Endothelial cell of umbilical vein (primary cell): Measurements from ENCODE around the gene COL4A1. TPM values are rescaled to one million over a fixed set of nuclear protein-coding genes. Genes with fewer than 3 reads are reported as not detected.

Experiments used
- BruUV-seq: library from RNA; stranded (reverse); fragments of 400-500 nt; replicated peaks from 2 replicates; lab custom pipeline; 2021; lab: Mats Ljungman, UMichigan
- CTCF ChIA-PET: fragments of 300-600, 350-600 bp; sonication (Branson Sonifier 250); formaldehyde crosslinking; loops from one replicate; lab custom pipeline; 2021; ENCODE audit warnings: antibody characterized with exemption, inconsistent platforms; lab: Charles Lee
- POLR2A ChIA-PET: fragments of 300-600, 350-600 bp; sonication (Branson Sonifier 250); formaldehyde crosslinking; loops from one replicate; lab custom pipeline; 2021; ENCODE audit warnings: antibody characterized with exemption, inconsistent platforms; lab: Charles Lee
- DNase-seq: peaks from one replicate; pipeline ENCODE4 v3.0.0-alpha.2; 2011; ENCODE audit warnings: low read depth, low spot score
- FAIRE-seq: peaks from 2 replicates; lab custom pipeline; 2011; peaks lifted over from hg19 to GRCh38; lab: Jason Lieb, UNC
- H2AFZ ChIP-seq: 2 replicates; pipeline ENCODE4 v1.6.0; 2012; ENCODE audit warnings: low read depth, low read length, control low read depth, inconsistent platforms
- H3K27ac ChIP-seq: 2 replicates; pipeline ENCODE4 v1.5.1; 2011; ENCODE audit warnings: low read depth, mild to moderate bottlenecking, control low read depth, low read length, moderate library complexity; ENCODE audit not compliant: insufficient read depth
- H3K27me3 ChIP-seq, 2 experiments: 2 replicates each; pipeline versions ENCODE4 v1.6.0 to v1.6.1; 2011; ENCODE audit warnings: low read length in 2 of 2, mixed read lengths in 1 of 2; ENCODE audit not compliant: control insufficient read depth in 2 of 2, insufficient read depth in 2 of 2
- H3K36me3 ChIP-seq, 2 experiments: 2 replicates in 1 of 2; 3 replicates in 1 of 2; pipeline ENCODE4 v1.5.1; 2011; ENCODE audit warnings: low read length in 2 of 2, mild to moderate bottlenecking in 1 of 2, moderate library complexity in 1 of 2; ENCODE audit not compliant: control insufficient read depth in 2 of 2, insufficient read depth in 2 of 2; ENCODE audit errors: extremely low read depth in 1 of 2
- H3K4me1 ChIP-seq: 3 replicates; pipeline ENCODE4 v1.5.1; 2011; ENCODE audit warnings: mild to moderate bottlenecking, low read length; ENCODE audit not compliant: control insufficient read depth, insufficient read depth; ENCODE audit errors: extremely low read depth
- H3K4me2 ChIP-seq: 2 replicates; pipeline ENCODE4 v1.6.1; 2011; ENCODE audit warnings: low read length, control low read depth, mixed read lengths; ENCODE audit not compliant: insufficient read depth
- H3K4me3 ChIP-seq, 3 experiments: fragments of 200-600 bp in 1 of 3; sonication (generic), shearing (Covaris generic) in 1 of 3; replicated peaks in 1 of 3; 2 replicates each; pipeline ENCODE4 v1.5.1; 2011 to 2016; ENCODE audit warnings: control low read depth in 3 of 3, low read length in 3 of 3, mild to moderate bottlenecking in 2 of 3, inconsistent platforms in 1 of 3, low read depth in 1 of 3, moderate library complexity in 1 of 3; ENCODE audit not compliant: insufficient read depth in 1 of 3
- H3K79me2 ChIP-seq: 2 replicates; pipeline ENCODE4 v1.6.0; 2012; ENCODE audit warnings: low read length, inconsistent platforms; ENCODE audit not compliant: control insufficient read depth, insufficient read depth
- H3K9ac ChIP-seq: replicated peaks from 2 replicates; pipeline ENCODE3; 2011; ENCODE audit warnings: low read length, control low read depth; ENCODE audit not compliant: insufficient read depth; ENCODE audit errors: extremely low read depth
- H3K9me1 ChIP-seq: replicated peaks from 3 replicates; pipeline ENCODE4 v1.6.0; 2011; ENCODE audit warnings: mild to moderate bottlenecking, low read length; ENCODE audit not compliant: control insufficient read depth, insufficient read depth; ENCODE audit errors: extremely low read depth
- H3K9me3 ChIP-seq: replicated peaks from 2 replicates; pipeline ENCODE4 v1.5.1; 2012; ENCODE audit warnings: low read length, inconsistent platforms; ENCODE audit not compliant: control insufficient read depth, insufficient read depth
- H4K20me1 ChIP-seq: replicated peaks from 2 replicates; pipeline ENCODE3; 2011; ENCODE audit warnings: mild to moderate bottlenecking, low read length; ENCODE audit not compliant: control insufficient read depth, insufficient read depth; ENCODE audit errors: extremely low read depth
- EZH2 ChIP-seq: IDR thresholded peaks from 2 replicates; pipeline ENCODE4 v1.6.1; 2012; ENCODE audit warnings: borderline replicate concordance, low read depth, mild to moderate bottlenecking, moderate library complexity, low read length, inconsistent platforms; ENCODE audit not compliant: severe bottlenecking
- FOS ChIP-seq: IDR thresholded peaks from 2 replicates; pipeline ENCODE4 v1.6.1; 2011; ENCODE audit warnings: mild to moderate bottlenecking, low read length, moderate library complexity, borderline replicate concordance; ENCODE audit not compliant: insufficient read depth
- GATA2 ChIP-seq: IDR thresholded peaks from 2 replicates; pipeline ENCODE4 v1.7.0; 2011; ENCODE audit warnings: low read depth, mild to moderate bottlenecking, moderate library complexity, mixed read lengths, low read length; ENCODE audit not compliant: insufficient read length, insufficient read depth
- JUN ChIP-seq: IDR thresholded peaks from 2 replicates; pipeline ENCODE4 v1.6.1; 2011; ENCODE audit warnings: borderline replicate concordance, low read depth; ENCODE audit not compliant: insufficient read length, insufficient read depth
- MYC ChIP-seq: IDR thresholded peaks from one replicate; pipeline ENCODE4 v1.6.1; 2011; ENCODE audit warnings: mild to moderate bottlenecking, low read depth, low read length
- POLR2A ChIP-seq: IDR thresholded peaks from 2 replicates; pipeline ENCODE4 v1.6.1; 2012; ENCODE audit warnings: low read depth, mild to moderate bottlenecking, control low read depth, low read length
- POLR2AphosphoS5 ChIP-seq: IDR thresholded peaks from 2 replicates; pipeline ENCODE4 v1.6.1; 2012; ENCODE audit warnings: low read depth, mild to moderate bottlenecking, control low read depth, low read length, moderate library complexity; ENCODE audit not compliant: insufficient read depth
- dilution Hi-C: fragments of 300-500 bp; cut with MboI; formaldehyde crosslinking; loops from one replicate; pipeline ENCODE4 v1.15.0; 2019; ENCODE audit warnings: low sequenced_read_pairs; ENCODE audit not compliant: extremely low pct_ligation_motif_present
- intact Hi-C: fragments of 100-400 bp; cut with micrococcal nuclease; formaldehyde crosslinking; loops from one replicate; pipeline ENCODE4 v1.10.0; 2022
- polyA plus RNA-seq, 4 experiments: library from polyadenylated mRNA; depleted of rRNA in 3 of 4; stranded (reverse) in 3 of 4; unstranded in 1 of 4; fragments of >200 nt; gene quantifications; 2 replicates each; pipeline versions ENCODE4 v1.2.1 to v1.2.3, GENCODE V29; 2011 to 2012; ENCODE audit warnings: missing spikeins in 1 of 4
- total RNA-seq: library from RNA; stranded (reverse); gene quantifications from 2 replicates; pipeline ENCODE4 v1.2.3, GENCODE V29; 2021
- TF ChIP-seq, protein P1 (sequence below), 2 donors: IDR thresholded peaks; 1 replicate in 1 of 2; 2 replicates in 1 of 2; pipeline ENCODE4 v1.5.1; 2011; ENCODE audit warnings: low read length in 2 of 2, mild to moderate bottlenecking in 2 of 2, moderate library complexity in 2 of 2, control low read depth in 1 of 2, inconsistent platforms in 1 of 2, low read depth in 1 of 2; ENCODE audit not compliant: insufficient read depth in 1 of 2; ENCODE audit errors: extremely low read depth in 1 of 2
- TF ChIP-seq, protein P2 (sequence below): IDR thresholded peaks from 2 replicates; pipeline ENCODE4 v1.6.1; 2011; ENCODE audit not compliant: insufficient read depth, insufficient read length

COL4A1 gene
- total and polyA plus RNA-seq, 2 donors (not counting 3 experiments of a cell fraction or from before 2014, with no cell fraction given) = 384 to 1,119 TPM

- FAIRE-seq = no peak
Observed at GRCh38 chr13:110149036-110149435, 157.9 kb downstream of the COL4A1 start.

More at GRCh38 chr13:110149036-110149435, 157.9 kb downstream of the COL4A1 start:
- Histone ChIP-seq H3K79me2 (no peaks in the 10 kb centered on the region), H3K27me3 (no peaks in the 10 kb centered on the region), H3K27ac (no peak overlapping the region), H3K4me2 (no peak overlapping the region), H3K36me3 (peaks cover 21 to 24% of the 10 kb centered on the region in 2 experiments), H3K9me1 (no peaks in the 10 kb centered on the region), H2AFZ (no peak overlapping the region), H3K4me3 (no peak overlapping the region), H3K4me1 (no peaks in the 10 kb centered on the region), H3K9ac (no peak overlapping the region), H4K20me1 (no peaks in the 10 kb centered on the region), H3K9me3 (no peaks in the 10 kb centered on the region)
- DNase-seq = no peak
- no TSS peak for BruUV-seq
- dilution Hi-C loops (no loop called here), intact Hi-C loops (no loop called here)
- CTCF ChIA-PET = interaction anchor here (1.2 kb wide), 1 partner anchor 9 kb away, joined by 5 read pairs; no protein-coding TSS in a partner anchor
- POLR2A ChIA-PET = no interaction called here
- TF ChIP-seq GATA2 (no peak), JUN (no peak), MYC (no peak), FOS (no peak), POLR2AphosphoS5 (no peak), POLR2A (no peak), EZH2 (no peak)
- TF ChIP-seq, protein P1, sequence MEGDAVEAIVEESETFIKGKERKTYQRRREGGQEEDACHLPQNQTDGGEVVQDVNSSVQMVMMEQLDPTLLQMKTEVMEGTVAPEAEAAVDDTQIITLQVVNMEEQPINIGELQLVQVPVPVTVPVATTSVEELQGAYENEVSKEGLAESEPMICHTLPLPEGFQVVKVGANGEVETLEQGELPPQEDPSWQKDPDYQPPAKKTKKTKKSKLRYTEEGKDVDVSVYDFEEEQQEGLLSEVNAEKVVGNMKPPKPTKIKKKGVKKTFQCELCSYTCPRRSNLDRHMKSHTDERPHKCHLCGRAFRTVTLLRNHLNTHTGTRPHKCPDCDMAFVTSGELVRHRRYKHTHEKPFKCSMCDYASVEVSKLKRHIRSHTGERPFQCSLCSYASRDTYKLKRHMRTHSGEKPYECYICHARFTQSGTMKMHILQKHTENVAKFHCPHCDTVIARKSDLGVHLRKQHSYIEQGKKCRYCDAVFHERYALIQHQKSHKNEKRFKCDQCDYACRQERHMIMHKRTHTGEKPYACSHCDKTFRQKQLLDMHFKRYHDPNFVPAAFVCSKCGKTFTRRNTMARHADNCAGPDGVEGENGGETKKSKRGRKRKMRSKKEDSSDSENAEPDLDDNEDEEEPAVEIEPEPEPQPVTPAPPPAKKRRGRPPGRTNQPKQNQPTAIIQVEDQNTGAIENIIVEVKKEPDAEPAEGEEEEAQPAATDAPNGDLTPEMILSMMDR (IDR thresholded peaks at IDR 0.05; ENCODE audit: extremely low read depth in 1 of 2, insufficient read depth in 1 of 2, low read depth in 1 of 2, low read length in 2 of 2) = no peak
- TF ChIP-seq, protein P2, sequence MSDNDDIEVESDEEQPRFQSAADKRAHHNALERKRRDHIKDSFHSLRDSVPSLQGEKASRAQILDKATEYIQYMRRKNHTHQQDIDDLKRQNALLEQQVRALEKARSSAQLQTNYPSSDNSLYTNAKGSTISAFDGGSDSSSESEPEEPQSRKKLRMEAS = no peak
